Measurements from ENCODE around the gene CCDC51. TPM values are rescaled to one million over a fixed set of nuclear protein-coding genes. Genes with fewer than 3 reads are reported as not detected.

The CCDC51 gene
- total RNA-seq, 1 experiment from 2014 or later: 18.9 TPM

GRCh38 chr3:48446043-48446424 is 6.1 kb upstream of the CCDC51 start:
- intact Hi-C loops (cut with micrococcal nuclease; ENCODE audit: unreplicated experiment): no loop called here
- TSS peak; percentile 74 for BruUV-seq (replicated peaks)
- Mint-ChIP-seq H3K36me3 (ENCODE audit: insufficient read depth, unreplicated experiment) (peaks cover 63% of the 10 kb centered on the region), H3K27me3 (ENCODE audit: unreplicated experiment) (no peaks in the 10 kb centered on the region), H3K4me3 (ENCODE audit: low read depth, unreplicated experiment) (peak overlapping the region; percentile 99), H3K4me1 (ENCODE audit: low read depth, unreplicated experiment) (peaks cover 28% of the 10 kb centered on the region), H3K9me3 (ENCODE audit: low read depth, unreplicated experiment) (no peaks in the 10 kb centered on the region), H3K27ac (ENCODE audit: unreplicated experiment) (peak overlapping the region; percentile 94)
- DNase-seq: no peak
- TF ChIP-seq, protein P1, sequence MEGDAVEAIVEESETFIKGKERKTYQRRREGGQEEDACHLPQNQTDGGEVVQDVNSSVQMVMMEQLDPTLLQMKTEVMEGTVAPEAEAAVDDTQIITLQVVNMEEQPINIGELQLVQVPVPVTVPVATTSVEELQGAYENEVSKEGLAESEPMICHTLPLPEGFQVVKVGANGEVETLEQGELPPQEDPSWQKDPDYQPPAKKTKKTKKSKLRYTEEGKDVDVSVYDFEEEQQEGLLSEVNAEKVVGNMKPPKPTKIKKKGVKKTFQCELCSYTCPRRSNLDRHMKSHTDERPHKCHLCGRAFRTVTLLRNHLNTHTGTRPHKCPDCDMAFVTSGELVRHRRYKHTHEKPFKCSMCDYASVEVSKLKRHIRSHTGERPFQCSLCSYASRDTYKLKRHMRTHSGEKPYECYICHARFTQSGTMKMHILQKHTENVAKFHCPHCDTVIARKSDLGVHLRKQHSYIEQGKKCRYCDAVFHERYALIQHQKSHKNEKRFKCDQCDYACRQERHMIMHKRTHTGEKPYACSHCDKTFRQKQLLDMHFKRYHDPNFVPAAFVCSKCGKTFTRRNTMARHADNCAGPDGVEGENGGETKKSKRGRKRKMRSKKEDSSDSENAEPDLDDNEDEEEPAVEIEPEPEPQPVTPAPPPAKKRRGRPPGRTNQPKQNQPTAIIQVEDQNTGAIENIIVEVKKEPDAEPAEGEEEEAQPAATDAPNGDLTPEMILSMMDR (IDR thresholded peaks at IDR 0.05; ENCODE audit: unreplicated experiment): no peak
- CTCF ChIA-PET: interaction anchor here (0.5 to 2.5 kb wide), 3 partner anchors 10 to 1001 kb away, joined by 3 to 16 read pairs (median 4); no protein-coding TSS in a partner anchor

- no peaks in the 10 kb centered on the region for H3K27me3 Mint-ChIP-seq (ENCODE audit: unreplicated experiment)
- intact Hi-C loops (cut with micrococcal nuclease; ENCODE audit: unreplicated experiment): no loop called here
- no TSS peak for BruUV-seq (replicated peaks)
These were observed 5.5 kb upstream of the CCDC51 start for GRCh38 chr3:48445277-48445882.

GRCh38 chr3:48441940-48442339 is 2.0 kb upstream of the CCDC51 start:
- CTCF ChIA-PET: no interaction called here
- TF ChIP-seq, protein P1 (IDR thresholded peaks at IDR 0.05; ENCODE audit: unreplicated experiment): no peak
- H3K4me1 Mint-ChIP-seq (ENCODE audit: low read depth, unreplicated experiment): peaks cover 33% of the 10 kb centered on the region
- no peak overlapping the region for H3K27ac Mint-ChIP-seq (ENCODE audit: unreplicated experiment)
- no TSS peak for BruUV-seq (replicated peaks)
- DNase-seq: no peak
- peaks cover 60% of the 10 kb centered on the region for H3K36me3 Mint-ChIP-seq (ENCODE audit: insufficient read depth, unreplicated experiment)
- no peaks in the 10 kb centered on the region for H3K27me3 Mint-ChIP-seq (ENCODE audit: unreplicated experiment)
- H3K4me3 Mint-ChIP-seq (ENCODE audit: low read depth, unreplicated experiment): peak overlapping the region; percentile 90
- H3K9me3 Mint-ChIP-seq (ENCODE audit: low read depth, unreplicated experiment): no peaks in the 10 kb centered on the region
- intact Hi-C loops (cut with micrococcal nuclease; ENCODE audit: unreplicated experiment): no loop called here

More at GRCh38 chr3:48445277-48445882, 5.5 kb upstream of the CCDC51 start:
- H3K9me3 Mint-ChIP-seq (ENCODE audit: low read depth, unreplicated experiment): no peaks in the 10 kb centered on the region
- peaks cover 28% of the 10 kb centered on the region for H3K4me1 Mint-ChIP-seq (ENCODE audit: low read depth, unreplicated experiment)
- H3K4me3 Mint-ChIP-seq (ENCODE audit: low read depth, unreplicated experiment): peak overlapping the region; percentile 99
- CTCF ChIA-PET: interaction anchor here (0.8 to 2.5 kb wide), 2 partner anchors 9 kb away, joined by 5 to 16 read pairs; no protein-coding TSS in a partner anchor
- no peak for DNase-seq
- TF ChIP-seq, protein P1 (IDR thresholded peaks at IDR 0.05; ENCODE audit: unreplicated experiment): no peak
- H3K36me3 Mint-ChIP-seq (ENCODE audit: insufficient read depth, unreplicated experiment): peaks cover 69% of the 10 kb centered on the region
- H3K27ac Mint-ChIP-seq (ENCODE audit: unreplicated experiment): no peak overlapping the region

DNA sequence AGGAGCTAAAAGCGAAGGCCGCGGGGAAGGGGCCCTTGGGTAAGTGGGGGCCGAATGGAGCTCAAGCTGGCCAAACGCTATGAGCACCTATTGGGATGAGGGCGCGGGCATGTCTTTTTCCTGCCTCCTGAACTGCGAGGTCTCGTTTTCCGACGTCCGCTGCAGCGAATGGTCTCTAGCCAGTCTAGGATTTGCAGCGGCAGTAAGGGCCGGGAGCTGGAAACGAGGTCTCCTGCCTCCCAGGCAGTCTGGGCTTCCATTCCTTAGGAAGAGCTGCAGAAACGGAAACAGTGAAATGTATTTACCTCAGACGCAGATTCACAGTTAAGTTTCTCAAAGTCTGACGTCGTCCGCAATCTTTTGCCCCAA is 655 bp upstream of the CCDC51 start:
- DNase-seq: no peak
- Mint-ChIP-seq H3K36me3 (ENCODE audit: insufficient read depth, unreplicated experiment) (peaks cover 48% of the 10 kb centered on the region), H3K9me3 (ENCODE audit: low read depth, unreplicated experiment) (no peaks in the 10 kb centered on the region), H3K4me3 (ENCODE audit: low read depth, unreplicated experiment) (peak overlapping the region; percentile 90), H3K27me3 (ENCODE audit: unreplicated experiment) (no peaks in the 10 kb centered on the region), H3K4me1 (ENCODE audit: low read depth, unreplicated experiment) (peaks cover 23% of the 10 kb centered on the region), H3K27ac (ENCODE audit: unreplicated experiment) (peak overlapping the region; percentile 88)
- BruUV-seq (replicated peaks): TSS peak; percentile 64
- TF ChIP-seq, protein P1 (IDR thresholded peaks at IDR 0.05; ENCODE audit: unreplicated experiment): no peak
- intact Hi-C loops (cut with micrococcal nuclease; ENCODE audit: unreplicated experiment): no loop called here
- CTCF ChIA-PET: interaction anchor here (1.2 to 1.5 kb wide), 2 partner anchors 12 to 40 kb away, joined by 3 to 19 read pairs; no protein-coding TSS in a partner anchor

All from Calu3 (cell line).